Neural progenitor cell (in vitro differentiated cells): ENCODE results near the gene CAP2.

Experiments
- EZH2 ChIP-seq: fragments of 200-600 bp; sonication (generic); IDR thresholded peaks from 2 replicates; pipeline ENCODE4 v1.6.1; 2017; ENCODE audit warnings: antibody characterized with exemption, mild to moderate bottlenecking, moderate library complexity
- EZH2phosphoT487 ChIP-seq: fragments of 200-600 bp; sonication (generic); IDR thresholded peaks from 2 replicates; pipeline ENCODE4 v1.6.1; 2017; ENCODE audit warnings: antibody characterized with exemption
- TF ChIP-seq, protein P1 (sequence below): fragments of 200-600 bp; sonication (generic); IDR thresholded peaks from 2 replicates; pipeline ENCODE4 v1.5.1; 2017; ENCODE audit warnings: antibody characterized with exemption, mild to moderate bottlenecking

- TF ChIP-seq EZH2 = no peak
- TF ChIP-seq, protein P1, sequence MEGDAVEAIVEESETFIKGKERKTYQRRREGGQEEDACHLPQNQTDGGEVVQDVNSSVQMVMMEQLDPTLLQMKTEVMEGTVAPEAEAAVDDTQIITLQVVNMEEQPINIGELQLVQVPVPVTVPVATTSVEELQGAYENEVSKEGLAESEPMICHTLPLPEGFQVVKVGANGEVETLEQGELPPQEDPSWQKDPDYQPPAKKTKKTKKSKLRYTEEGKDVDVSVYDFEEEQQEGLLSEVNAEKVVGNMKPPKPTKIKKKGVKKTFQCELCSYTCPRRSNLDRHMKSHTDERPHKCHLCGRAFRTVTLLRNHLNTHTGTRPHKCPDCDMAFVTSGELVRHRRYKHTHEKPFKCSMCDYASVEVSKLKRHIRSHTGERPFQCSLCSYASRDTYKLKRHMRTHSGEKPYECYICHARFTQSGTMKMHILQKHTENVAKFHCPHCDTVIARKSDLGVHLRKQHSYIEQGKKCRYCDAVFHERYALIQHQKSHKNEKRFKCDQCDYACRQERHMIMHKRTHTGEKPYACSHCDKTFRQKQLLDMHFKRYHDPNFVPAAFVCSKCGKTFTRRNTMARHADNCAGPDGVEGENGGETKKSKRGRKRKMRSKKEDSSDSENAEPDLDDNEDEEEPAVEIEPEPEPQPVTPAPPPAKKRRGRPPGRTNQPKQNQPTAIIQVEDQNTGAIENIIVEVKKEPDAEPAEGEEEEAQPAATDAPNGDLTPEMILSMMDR = no peak
- no peak for TF ChIP-seq EZH2phosphoT487
Observed at GRCh38 chr6:17503051-17503450, 109.7 kb downstream of the CAP2 start.
